ENCODE measurements around the gene TWIST2. TPM values are rescaled to one million over a fixed set of nuclear protein-coding genes. Genes with fewer than 3 reads are reported as not detected.

The TWIST2 gene
- total RNA-seq, 2 donors from 2014 or later = 7.5 to 40.5 TPM

DNA sequence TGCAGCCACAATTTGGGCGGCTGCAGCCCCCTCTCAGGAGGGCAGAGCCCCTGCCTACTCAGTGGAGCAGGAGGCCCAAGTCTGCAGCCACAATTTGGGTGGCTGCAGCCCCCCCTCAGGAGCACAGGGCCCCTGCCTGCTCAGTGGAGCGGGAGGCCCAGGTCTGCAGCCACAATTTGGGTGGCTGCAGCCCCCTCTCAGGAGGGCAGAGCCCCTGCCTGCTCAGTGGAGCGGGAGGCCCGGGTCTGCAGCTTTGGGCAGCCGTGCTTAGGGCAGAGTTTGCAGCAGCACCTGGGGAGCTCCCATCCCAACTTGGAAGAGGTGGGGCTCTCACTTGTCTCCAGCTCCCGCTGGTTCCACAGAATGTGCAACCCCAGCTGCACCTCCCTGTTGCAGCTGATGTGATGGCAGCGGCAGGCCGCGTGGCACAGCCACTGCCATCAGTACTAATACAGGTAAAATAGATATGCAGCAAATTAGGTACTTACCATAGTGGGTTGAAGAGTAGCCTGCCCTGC, 99.4 kb downstream of the TWIST2 start:
- peak in 1 of 4 donors; percentile 3 for DNase-seq
- H3K4me3 ChIP-seq = no peak overlapping the region
- WGBS, 2 donors = 75 to 86% methylated on average over 2 to 9 of the region's 9 CpGs
- H3K27me3 ChIP-seq = no peaks in the 10 kb centered on the region
- no peaks in the 10 kb centered on the region for H3K9me3 ChIP-seq
- H3K4me1 ChIP-seq = no peaks in the 10 kb centered on the region
- no peak overlapping the region for H3K27ac ChIP-seq
- intact Hi-C loops (cut with DNase I) = no loop called here
- ATAC-seq = no peak
- no peak for TF ChIP-seq POLR2A (IDR thresholded peaks at IDR 0.05)
- TF ChIP-seq, protein P1, sequence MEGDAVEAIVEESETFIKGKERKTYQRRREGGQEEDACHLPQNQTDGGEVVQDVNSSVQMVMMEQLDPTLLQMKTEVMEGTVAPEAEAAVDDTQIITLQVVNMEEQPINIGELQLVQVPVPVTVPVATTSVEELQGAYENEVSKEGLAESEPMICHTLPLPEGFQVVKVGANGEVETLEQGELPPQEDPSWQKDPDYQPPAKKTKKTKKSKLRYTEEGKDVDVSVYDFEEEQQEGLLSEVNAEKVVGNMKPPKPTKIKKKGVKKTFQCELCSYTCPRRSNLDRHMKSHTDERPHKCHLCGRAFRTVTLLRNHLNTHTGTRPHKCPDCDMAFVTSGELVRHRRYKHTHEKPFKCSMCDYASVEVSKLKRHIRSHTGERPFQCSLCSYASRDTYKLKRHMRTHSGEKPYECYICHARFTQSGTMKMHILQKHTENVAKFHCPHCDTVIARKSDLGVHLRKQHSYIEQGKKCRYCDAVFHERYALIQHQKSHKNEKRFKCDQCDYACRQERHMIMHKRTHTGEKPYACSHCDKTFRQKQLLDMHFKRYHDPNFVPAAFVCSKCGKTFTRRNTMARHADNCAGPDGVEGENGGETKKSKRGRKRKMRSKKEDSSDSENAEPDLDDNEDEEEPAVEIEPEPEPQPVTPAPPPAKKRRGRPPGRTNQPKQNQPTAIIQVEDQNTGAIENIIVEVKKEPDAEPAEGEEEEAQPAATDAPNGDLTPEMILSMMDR (IDR thresholded peaks at IDR 0.05) = no peak
- H3K36me3 ChIP-seq (replicated peaks in 1 of 2; ENCODE audit: insufficient read depth in 1 of 2, low read depth in 2 of 2) = no peaks in the 10 kb centered on the region

DNA sequence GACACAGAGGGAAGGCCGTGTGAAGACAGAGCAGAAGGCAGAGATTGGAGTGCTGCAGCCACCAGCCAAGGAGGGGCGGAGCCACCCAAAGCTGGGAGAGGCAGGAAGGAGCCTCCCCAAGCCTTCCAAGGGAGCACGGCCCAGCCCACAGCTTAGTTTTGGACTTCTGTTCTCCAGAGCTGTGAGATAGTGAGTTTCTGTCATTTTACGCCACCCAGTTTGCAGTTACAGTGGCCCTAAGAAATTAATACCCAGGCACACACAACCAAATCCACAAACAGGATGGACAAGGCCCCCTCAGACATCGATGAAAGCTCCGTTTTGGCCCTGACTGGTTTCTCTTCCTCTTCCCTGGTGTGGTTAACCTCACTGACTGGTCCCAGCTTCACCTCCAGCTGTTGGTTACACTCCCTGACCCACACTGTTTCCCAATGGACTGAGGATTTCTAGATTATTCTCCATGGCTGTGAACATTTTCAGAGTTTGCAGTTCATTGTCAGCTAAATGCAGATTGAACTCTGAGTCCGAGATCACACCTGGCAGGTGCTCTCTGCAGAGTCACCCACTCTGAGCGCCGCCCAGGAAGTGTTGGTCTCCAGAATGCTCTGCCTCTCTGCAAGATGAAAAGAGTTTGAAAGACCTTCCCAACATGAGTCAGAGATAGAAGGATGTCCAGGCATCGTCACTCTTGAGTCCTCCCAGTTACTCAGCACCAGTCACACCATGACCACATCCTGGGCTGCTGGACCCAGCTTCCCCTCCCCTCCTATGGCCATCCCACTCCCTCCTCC, 100.2 kb downstream of the TWIST2 start:
- Histone ChIP-seq H3K27me3 (no peaks in the 10 kb centered on the region), H3K36me3 (replicated peaks in 1 of 2; ENCODE audit: insufficient read depth in 1 of 2, low read depth in 2 of 2) (no peaks in the 10 kb centered on the region), H3K4me3 (no peak overlapping the region), H3K27ac (no peak overlapping the region), H3K9me3 (no peaks in the 10 kb centered on the region), H3K4me1 (no peaks in the 10 kb centered on the region)
- intact Hi-C loops (cut with DNase I) = no loop called here
- DNase-seq (peak in 2 of 4 donors; percentile 15 to 17), ATAC-seq (no peak)
- WGBS, 2 donors = 48 to 61% methylated on average over 10 of the region's 10 CpGs
- TF ChIP-seq, protein P1 (IDR thresholded peaks at IDR 0.05) = no peak
- no peak for TF ChIP-seq POLR2A (IDR thresholded peaks at IDR 0.05)

DNA sequence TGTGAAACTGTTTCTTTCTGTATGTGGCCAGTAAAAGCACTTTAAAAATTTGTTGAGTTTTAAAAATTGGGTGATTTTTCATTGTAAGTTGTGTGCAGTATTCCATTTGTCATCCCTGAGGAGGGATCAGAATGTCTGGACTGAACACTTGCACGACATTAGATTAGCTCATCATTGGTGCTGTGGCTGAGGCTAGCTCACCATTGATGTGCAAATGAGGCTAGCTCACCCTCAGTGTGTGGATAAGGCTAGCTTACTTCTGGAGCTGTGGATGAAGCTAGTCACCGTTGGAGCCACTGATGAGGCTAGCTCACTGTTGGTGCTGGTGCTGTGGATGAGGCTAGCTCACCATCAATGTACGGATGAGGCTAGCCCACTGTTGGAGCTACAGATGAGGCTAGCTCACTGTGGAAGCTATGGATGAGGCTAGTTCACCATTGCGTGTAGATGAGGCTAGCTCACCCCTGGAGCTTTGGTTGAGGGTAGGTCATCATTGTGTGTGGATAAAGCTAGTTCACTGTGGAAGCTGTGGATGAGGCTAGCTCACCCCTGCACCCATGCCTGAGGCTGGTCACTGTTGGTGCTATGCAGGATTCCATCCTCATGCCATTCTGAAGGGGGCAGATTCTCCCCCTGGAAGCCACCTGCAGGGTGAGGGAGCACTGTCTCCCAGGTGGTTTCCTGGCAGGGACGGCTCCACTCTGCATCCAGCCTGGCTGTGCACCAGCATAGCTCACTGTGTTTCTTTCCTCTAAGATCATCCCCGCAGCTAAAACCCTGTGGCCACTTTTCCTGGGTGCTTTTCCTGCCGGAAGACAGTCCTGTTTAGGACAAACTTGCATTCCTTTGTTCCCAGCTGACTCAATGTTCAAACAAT, 101.1 kb downstream of the TWIST2 start:
- Histone ChIP-seq H3K27ac (no peak overlapping the region), H3K36me3 (replicated peaks in 1 of 2; ENCODE audit: insufficient read depth in 1 of 2, low read depth in 2 of 2) (no peaks in the 10 kb centered on the region), H3K27me3 (no peaks in the 10 kb centered on the region), H3K4me3 (no peak overlapping the region), H3K9me3 (no peaks in the 10 kb centered on the region), H3K4me1 (no peaks in the 10 kb centered on the region)
- ATAC-seq (no peak), DNase-seq (no peak)
- 50 to 68% methylated on average over 4 to 7 of the region's 7 CpGs for WGBS, 2 donors
- no peak for TF ChIP-seq POLR2A (IDR thresholded peaks at IDR 0.05)
- TF ChIP-seq, protein P1 (IDR thresholded peaks at IDR 0.05) = no peak
- intact Hi-C loops (cut with DNase I) = no loop called here

GRCh38 chr2:238949710-238950345, 101.9 kb downstream of the TWIST2 start:
- Histone ChIP-seq H3K27me3 (no peaks in the 10 kb centered on the region), H3K9me3 (no peaks in the 10 kb centered on the region), H3K36me3 (replicated peaks in 1 of 2; ENCODE audit: insufficient read depth in 1 of 2, low read depth in 2 of 2) (no peaks in the 10 kb centered on the region), H3K4me3 (no peak overlapping the region), H3K4me1 (no peaks in the 10 kb centered on the region), H3K27ac (no peak overlapping the region)
- DNase-seq = no peak
- no peak for ATAC-seq
- intact Hi-C loops (cut with DNase I) = no loop called here
- 63 to 75% methylated on average over 7 to 10 of the region's 10 CpGs for WGBS, 2 donors
- TF ChIP-seq, protein P1 (IDR thresholded peaks at IDR 0.05) = no peak
- TF ChIP-seq POLR2A (IDR thresholded peaks at IDR 0.05) = no peak
